Mucosa of descending colon (tissue), 3 donors: ENCODE results near the gene ATRIP. TPM values are rescaled to one million over a fixed set of nuclear protein-coding genes. Genes with fewer than 3 reads are reported as not detected.

ENCODE experiments used
- ATAC-seq: fragments of 200-7000 bp; cut with Tn5 transposase; one replicate; pipeline ENCODE4 v1.9.1; 2020; ENCODE audit warnings: mild to moderate bottlenecking, moderate library complexity
- DNase-seq, 3 donors: peaks; one replicate each; pipeline ENCODE4 v3.0.0-alpha.2; 2020
- H3K36me3 ChIP-seq: fragments of 200-600 bp; one replicate; pipeline ENCODE4 v1.8.0; 2021; ENCODE audit warnings: low read depth, mild to moderate bottlenecking
- H3K4me1 ChIP-seq: fragments of 200-600 bp; one replicate; pipeline ENCODE4 v1.8.0; 2021; ENCODE audit warnings: low read depth, mild to moderate bottlenecking
- H3K4me3 ChIP-seq: fragments of 200-600 bp; one replicate; pipeline ENCODE4 v1.8.0; 2021; ENCODE audit warnings: mild to moderate bottlenecking
- H3K9me3 ChIP-seq: fragments of 200-600 bp; one replicate; pipeline ENCODE4 v1.8.0; 2021; ENCODE audit warnings: mild to moderate bottlenecking
- intact Hi-C, 2 donors: fragments of 100-400 bp; cut with DNase I in 1 of 2; cut with micrococcal nuclease in 1 of 2; formaldehyde crosslinking; loops; one replicate each; pipeline versions ENCODE4 v1.11.0 to v1.11.1; 2022; cut with DNase I, micrococcal nuclease
- total RNA-seq, 3 donors: library from RNA; stranded (reverse); fragmentation: NEBNext Ultra II Directional in 2 of 3; extraction: Animal tissue kit (Norgen Biotek cat#: 25700) in 2 of 3; gene quantifications; one replicate each; pipeline versions ENCODE4 v1.2.1 to v1.2.4, GENCODE V29; 2021 to 2023
- TF ChIP-seq, protein P1 (sequence below): fragments of 200-600 bp; IDR thresholded peaks from one replicate; pipeline ENCODE4 v1.8.0; 2022; ENCODE audit warnings: antibody characterized with exemption, mild to moderate bottlenecking
- donor health status: DM: no; HTN: no; CAD: no; lungs with moderate emphysema.
- donor health status: DM: no; HTN: no; CAD: no.
- donor health status: DM: no; HTN: yes; CAD: no.

The ATRIP gene
- total RNA-seq, 3 donors from 2014 or later, result 4.5 to 7.2 (median 6.2) TPM

DNA sequence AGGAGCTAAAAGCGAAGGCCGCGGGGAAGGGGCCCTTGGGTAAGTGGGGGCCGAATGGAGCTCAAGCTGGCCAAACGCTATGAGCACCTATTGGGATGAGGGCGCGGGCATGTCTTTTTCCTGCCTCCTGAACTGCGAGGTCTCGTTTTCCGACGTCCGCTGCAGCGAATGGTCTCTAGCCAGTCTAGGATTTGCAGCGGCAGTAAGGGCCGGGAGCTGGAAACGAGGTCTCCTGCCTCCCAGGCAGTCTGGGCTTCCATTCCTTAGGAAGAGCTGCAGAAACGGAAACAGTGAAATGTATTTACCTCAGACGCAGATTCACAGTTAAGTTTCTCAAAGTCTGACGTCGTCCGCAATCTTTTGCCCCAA, 6.0 kb upstream of the ATRIP start:
- intact Hi-C loops, result no loop called here
- TF ChIP-seq, protein P1, sequence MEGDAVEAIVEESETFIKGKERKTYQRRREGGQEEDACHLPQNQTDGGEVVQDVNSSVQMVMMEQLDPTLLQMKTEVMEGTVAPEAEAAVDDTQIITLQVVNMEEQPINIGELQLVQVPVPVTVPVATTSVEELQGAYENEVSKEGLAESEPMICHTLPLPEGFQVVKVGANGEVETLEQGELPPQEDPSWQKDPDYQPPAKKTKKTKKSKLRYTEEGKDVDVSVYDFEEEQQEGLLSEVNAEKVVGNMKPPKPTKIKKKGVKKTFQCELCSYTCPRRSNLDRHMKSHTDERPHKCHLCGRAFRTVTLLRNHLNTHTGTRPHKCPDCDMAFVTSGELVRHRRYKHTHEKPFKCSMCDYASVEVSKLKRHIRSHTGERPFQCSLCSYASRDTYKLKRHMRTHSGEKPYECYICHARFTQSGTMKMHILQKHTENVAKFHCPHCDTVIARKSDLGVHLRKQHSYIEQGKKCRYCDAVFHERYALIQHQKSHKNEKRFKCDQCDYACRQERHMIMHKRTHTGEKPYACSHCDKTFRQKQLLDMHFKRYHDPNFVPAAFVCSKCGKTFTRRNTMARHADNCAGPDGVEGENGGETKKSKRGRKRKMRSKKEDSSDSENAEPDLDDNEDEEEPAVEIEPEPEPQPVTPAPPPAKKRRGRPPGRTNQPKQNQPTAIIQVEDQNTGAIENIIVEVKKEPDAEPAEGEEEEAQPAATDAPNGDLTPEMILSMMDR, result no peak
- peak in 1 of 3 donors; percentile 39 for DNase-seq
- Histone ChIP-seq H3K9me3 (no peaks in the 10 kb centered on the region), H3K4me3 (peak overlapping the region; percentile 92), H3K36me3 (no peaks in the 10 kb centered on the region), H3K4me1 (peaks cover 17% of the 10 kb centered on the region)
- ATAC-seq, result peak; percentile 26

DNA sequence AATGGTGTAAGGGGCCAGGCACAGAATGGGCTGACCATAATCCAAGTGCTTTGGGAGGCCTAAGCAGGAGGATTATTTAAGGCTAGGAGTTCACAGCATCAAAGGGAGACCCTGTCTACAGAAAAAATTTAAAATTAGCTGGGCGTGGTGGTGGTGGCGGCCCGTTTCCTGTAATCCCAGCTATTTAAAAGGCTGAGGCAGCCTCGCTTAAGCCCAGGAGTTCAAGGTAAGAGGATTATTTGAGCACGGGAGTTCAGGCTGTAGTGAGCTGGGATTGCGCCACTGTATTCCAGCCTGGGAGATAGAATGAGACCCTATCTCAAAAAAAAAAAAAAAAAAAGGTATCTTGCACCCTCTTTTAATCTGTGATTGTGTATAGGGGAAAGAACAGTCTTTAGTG, 4.6 kb upstream of the ATRIP start:
- no peak for DNase-seq
- H3K9me3 ChIP-seq, result no peaks in the 10 kb centered on the region
- no peak overlapping the region for H3K4me3 ChIP-seq
- intact Hi-C loops, result no loop called here
- no peak for ATAC-seq
- H3K36me3 ChIP-seq, result no peaks in the 10 kb centered on the region
- H3K4me1 ChIP-seq, result peaks cover 24% of the 10 kb centered on the region
- TF ChIP-seq, protein P1, result no peak

DNA sequence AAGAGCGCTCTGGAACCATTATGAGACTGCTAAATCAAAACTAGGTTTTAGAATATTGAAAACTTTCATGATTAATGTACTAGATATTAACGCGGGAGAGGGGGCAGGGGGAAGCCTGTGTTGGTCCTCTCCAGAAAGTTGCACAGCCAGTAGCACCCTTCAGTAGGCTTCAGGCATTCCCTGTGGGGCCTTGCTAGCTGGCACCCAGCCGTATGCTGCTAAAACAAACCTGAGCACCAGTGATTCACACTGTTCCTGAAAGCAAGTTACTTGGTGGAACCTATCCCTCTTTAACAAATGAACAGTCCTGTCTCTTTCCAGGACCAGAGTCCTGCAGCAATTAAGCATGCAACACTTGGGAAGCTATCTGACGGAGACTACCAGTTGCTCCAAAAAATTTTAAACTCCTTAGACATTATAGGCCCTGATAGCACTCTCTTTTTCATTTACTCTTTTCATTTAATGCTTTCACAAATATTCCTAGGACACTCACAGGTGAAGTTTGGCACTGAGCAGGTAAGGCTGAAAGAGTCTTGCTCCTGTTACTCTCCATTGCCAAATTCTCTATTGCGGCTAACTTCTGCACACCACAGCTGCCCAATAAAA, 1.2 kb upstream of the ATRIP start:
- DNase-seq, result no peak
- H3K9me3 ChIP-seq, result no peaks in the 10 kb centered on the region
- intact Hi-C loops, result no loop called here
- peaks cover 22% of the 10 kb centered on the region for H3K4me1 ChIP-seq
- no peak overlapping the region for H3K4me3 ChIP-seq
- ATAC-seq, result no peak
- TF ChIP-seq, protein P1, result no peak
- H3K36me3 ChIP-seq, result no peaks in the 10 kb centered on the region

DNA sequence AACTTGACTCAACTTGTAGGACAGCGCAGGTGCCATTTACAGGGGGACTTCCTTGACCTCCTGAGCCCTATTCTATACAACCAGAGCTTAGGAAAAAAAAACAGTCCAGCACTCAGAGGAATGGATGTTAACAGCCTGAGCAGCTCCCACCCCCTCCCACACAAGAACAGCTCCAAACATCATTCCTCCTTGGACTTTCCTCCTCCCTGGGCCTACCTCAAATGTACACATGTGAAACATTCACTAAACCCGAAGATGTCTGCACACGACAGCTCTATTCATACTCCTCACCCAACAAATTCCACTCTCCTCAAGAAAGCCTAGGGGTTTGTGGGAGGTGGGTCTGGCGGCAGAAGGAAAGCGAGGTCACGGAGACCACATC, 503 bp upstream of the ATRIP start:
- Histone ChIP-seq H3K36me3 (no peaks in the 10 kb centered on the region), H3K4me1 (peaks cover 20% of the 10 kb centered on the region), H3K9me3 (no peaks in the 10 kb centered on the region), H3K4me3 (peak overlapping the region; percentile 70)
- intact Hi-C loops, result no loop called here
- DNase-seq (no peak), ATAC-seq (peak; percentile 15)
- TF ChIP-seq, protein P1, result no peak

DNA sequence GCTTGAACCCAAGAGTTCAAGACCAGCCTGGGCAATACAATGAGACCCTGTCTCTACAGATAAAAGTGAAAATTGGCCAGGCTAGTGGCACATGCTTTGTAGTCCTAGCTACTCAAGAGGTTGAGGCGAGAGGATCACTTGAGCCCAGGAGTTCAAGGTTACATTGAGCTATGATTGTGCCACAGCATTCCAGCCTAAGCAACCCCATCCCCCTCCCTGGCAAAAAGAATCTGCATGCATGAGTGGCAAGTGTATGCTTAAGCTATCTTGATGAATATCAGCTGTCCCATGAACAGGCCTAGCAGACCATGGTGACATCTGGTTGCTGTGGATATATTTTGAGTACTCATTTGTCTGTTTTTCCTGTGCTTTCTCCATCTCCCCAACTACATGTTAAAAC, 4.7 kb downstream of the ATRIP start:
- no peak for ATAC-seq
- H3K9me3 ChIP-seq, result no peaks in the 10 kb centered on the region
- no peak overlapping the region for H3K4me3 ChIP-seq
- DNase-seq, result no peak
- no peaks in the 10 kb centered on the region for H3K36me3 ChIP-seq
- TF ChIP-seq, protein P1, result no peak
- peaks cover 10% of the 10 kb centered on the region for H3K4me1 ChIP-seq
- intact Hi-C loops, result no loop called here

DNA sequence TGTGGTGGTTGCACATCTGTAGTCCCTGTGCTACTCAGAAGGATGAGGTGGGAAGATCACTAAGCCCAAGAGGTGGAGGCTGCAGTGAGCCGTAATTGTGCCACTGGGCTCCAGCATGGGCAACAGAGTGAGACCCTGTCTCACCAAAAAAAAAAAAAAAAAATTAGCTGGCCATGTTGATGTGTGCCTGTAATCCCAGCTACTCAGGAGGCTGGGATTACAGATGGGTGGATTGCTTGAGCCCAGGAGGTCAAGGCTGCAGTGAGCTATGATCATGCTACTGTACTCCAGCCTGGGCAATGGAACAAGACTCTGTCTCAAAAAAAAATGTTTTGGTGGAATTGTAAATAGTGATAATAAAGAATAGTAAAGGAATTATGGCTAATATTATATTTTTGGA, 9.9 kb downstream of the ATRIP start:
- no peak for DNase-seq
- ATAC-seq, result no peak
- H3K9me3 ChIP-seq, result no peaks in the 10 kb centered on the region
- TF ChIP-seq, protein P1, result no peak
- H3K4me1 ChIP-seq, result no peaks in the 10 kb centered on the region
- intact Hi-C loops, result no loop called here
- H3K4me3 ChIP-seq, result no peak overlapping the region
- peaks cover 5% of the 10 kb centered on the region for H3K36me3 ChIP-seq
